Panc1 (cell line): ENCODE results near the gene HAGHL. TPM values are rescaled to one million over a fixed set of nuclear protein-coding genes. Genes with fewer than 3 reads are reported as not detected.

Source experiments
- ATAC-seq: fragments of 200-7000 bp; cut with Tn5 transposase; 2 replicates; pipeline ENCODE4 v1.9.1; 2020; ENCODE audit warnings: mild to moderate bottlenecking, moderate library complexity
- BruUV-seq: library from RNA; stranded (reverse); fragments of 400-500 nt; replicated peaks from 2 replicates; lab custom pipeline; 2021; lab: Mats Ljungman, UMichigan
- CTCF ChIA-PET: fragments of 300-600 bp; sonication (Branson Sonifier 250); formaldehyde crosslinking; loops from one replicate; lab custom pipeline; 2022; ENCODE audit warnings: antibody characterized with exemption; lab: Charles Lee
- POLR2A ChIA-PET: fragments of 300-600 bp; sonication (Branson Sonifier 250); formaldehyde crosslinking; loops from one replicate; lab custom pipeline; 2022; ENCODE audit warnings: antibody characterized with exemption; lab: Charles Lee
- DNase-seq: peaks from one replicate; pipeline ENCODE4 v3.0.0-alpha.2; 2010; ENCODE audit warnings: low read depth, low spot score
- H3K27ac ChIP-seq: 2 replicates; pipeline ENCODE4 v1.5.1; 2011; ENCODE audit warnings: mild to moderate bottlenecking, low read length, inconsistent platforms
- H3K27me3 ChIP-seq: fragments of 200-500 bp; sonication (Bioruptor generic); 2 replicates; pipeline ENCODE4 v1.6.0; 2014; ENCODE audit warnings: low read length, inconsistent platforms; ENCODE audit not compliant: control insufficient read depth, insufficient read depth
- H3K36me3 ChIP-seq: fragments of 200-500 bp; sonication (Bioruptor generic); 2 replicates; pipeline ENCODE4 v1.5.1; 2014; ENCODE audit warnings: inconsistent platforms, mild to moderate bottlenecking, low read length, moderate library complexity; ENCODE audit not compliant: control insufficient read depth, insufficient read depth
- H3K4me1 ChIP-seq: 2 replicates; pipeline ENCODE4 v1.5.1; 2011; ENCODE audit warnings: inconsistent platforms, mild to moderate bottlenecking, low read length, moderate library complexity; ENCODE audit not compliant: control insufficient read depth, insufficient read depth
- H3K4me3 ChIP-seq, 2 experiments: 2 replicates each; pipeline ENCODE4 v1.5.1; 2011 to 2012; ENCODE audit warnings: low read depth in 2 of 2, low read length in 2 of 2, mild to moderate bottlenecking in 2 of 2, inconsistent platforms in 1 of 2, moderate library complexity in 1 of 2
- H3K9me3 ChIP-seq: fragments of 200-500 bp; sonication (Bioruptor generic); 2 replicates; pipeline ENCODE4 v1.5.1; 2014; ENCODE audit warnings: low read depth, mild to moderate bottlenecking, inconsistent platforms, low read length, moderate library complexity; ENCODE audit not compliant: control insufficient read depth, insufficient read depth
- CTCF ChIP-seq: fragments of 450-650 bp; IDR thresholded peaks from 2 replicates; pipeline ENCODE4 v1.5.1; 2017; ENCODE audit warnings: mild to moderate bottlenecking
- POLR2AphosphoS5 ChIP-seq: IDR thresholded peaks from 2 replicates; pipeline ENCODE4 v1.6.1; 2012; ENCODE audit warnings: mild to moderate bottlenecking, low read depth, low read length, moderate library complexity
- REST ChIP-seq, 2 experiments: IDR thresholded peaks; 2 replicates each; pipeline ENCODE4 v1.6.1; 2011 to 2012; ENCODE audit warnings: low read depth in 2 of 2, control low read depth in 1 of 2, low read length in 1 of 2, mild to moderate bottlenecking in 1 of 2, moderate library complexity in 1 of 2; ENCODE audit not compliant: insufficient read depth in 1 of 2
- SIN3A ChIP-seq: IDR thresholded peaks from 2 replicates; pipeline ENCODE4 v1.6.1; 2012; ENCODE audit warnings: low read depth, mild to moderate bottlenecking, low read length, moderate library complexity, borderline replicate concordance; ENCODE audit not compliant: insufficient read depth
- TCF7L2 ChIP-seq: IDR thresholded peaks from 2 replicates; pipeline ENCODE4 v1.6.1; 2011; ENCODE audit warnings: mild to moderate bottlenecking, low read depth, low read length, inconsistent platforms
- in situ Hi-C: cut with HindIII; loops from 2 replicates; pipeline ENCODE4 v1.10.0; 2016; ENCODE audit warnings: low sequenced_read_pairs, low pct_unique_long_range_greater_than_20kb
- intact Hi-C: fragments of 100-400 bp; cut with micrococcal nuclease; formaldehyde crosslinking; loops from one replicate; pipeline ENCODE4 v1.10.0; 2022; ENCODE audit not compliant: unreplicated experiment
- total RNA-seq: library from RNA; stranded (reverse); gene quantifications from one replicate; pipeline ENCODE4 v1.2.1, GENCODE V29; 2021; ENCODE audit not compliant: unreplicated experiment

HAGHL gene
- total RNA-seq, 1 experiment from 2014 or later, result 41.1 TPM

- H3K9me3 ChIP-seq, result no peaks in the 10 kb centered on the region
- peak within 1 kb of the TSS; percentile 55 to 56 for H3K4me3 ChIP-seq
- ATAC-seq, result peak; percentile 40
- BruUV-seq, result no TSS peak
- intact Hi-C loops (no loop called here), in situ Hi-C loops (no loop called here)
- POLR2A ChIA-PET, result no interaction called here
- peaks cover 5% of the 10 kb centered on the region; the same call in 1 of the 2 replicates for H3K36me3 ChIP-seq
- H3K4me1 ChIP-seq, result peaks cover 15% of the 10 kb centered on the region
- H3K27me3 ChIP-seq, result no peaks in the 10 kb centered on the region
- CTCF ChIA-PET, result no interaction called here
- peak within 1 kb of the TSS; percentile 51; the same call in 1 of the 2 replicates for H3K27ac ChIP-seq
- no peak for DNase-seq
- TF ChIP-seq CTCF (no peak), REST (IDR thresholded peaks at IDR 0.05; ENCODE audit: insufficient read depth in 1 of 2, low read depth in 2 of 2, low read length in 1 of 2) (no peak), TCF7L2 (no peak), SIN3A (no peak), POLR2AphosphoS5 (no peak)
Observed at GRCh38 chr16:705431-706188, 21.3 kb upstream of the HAGHL start, which contains the start of gene FBXL16. Gene FBXL16 (minus strand): TSS chr16:705801. CDS start chr16:697405, 8,396 bp downstream.

DNA sequence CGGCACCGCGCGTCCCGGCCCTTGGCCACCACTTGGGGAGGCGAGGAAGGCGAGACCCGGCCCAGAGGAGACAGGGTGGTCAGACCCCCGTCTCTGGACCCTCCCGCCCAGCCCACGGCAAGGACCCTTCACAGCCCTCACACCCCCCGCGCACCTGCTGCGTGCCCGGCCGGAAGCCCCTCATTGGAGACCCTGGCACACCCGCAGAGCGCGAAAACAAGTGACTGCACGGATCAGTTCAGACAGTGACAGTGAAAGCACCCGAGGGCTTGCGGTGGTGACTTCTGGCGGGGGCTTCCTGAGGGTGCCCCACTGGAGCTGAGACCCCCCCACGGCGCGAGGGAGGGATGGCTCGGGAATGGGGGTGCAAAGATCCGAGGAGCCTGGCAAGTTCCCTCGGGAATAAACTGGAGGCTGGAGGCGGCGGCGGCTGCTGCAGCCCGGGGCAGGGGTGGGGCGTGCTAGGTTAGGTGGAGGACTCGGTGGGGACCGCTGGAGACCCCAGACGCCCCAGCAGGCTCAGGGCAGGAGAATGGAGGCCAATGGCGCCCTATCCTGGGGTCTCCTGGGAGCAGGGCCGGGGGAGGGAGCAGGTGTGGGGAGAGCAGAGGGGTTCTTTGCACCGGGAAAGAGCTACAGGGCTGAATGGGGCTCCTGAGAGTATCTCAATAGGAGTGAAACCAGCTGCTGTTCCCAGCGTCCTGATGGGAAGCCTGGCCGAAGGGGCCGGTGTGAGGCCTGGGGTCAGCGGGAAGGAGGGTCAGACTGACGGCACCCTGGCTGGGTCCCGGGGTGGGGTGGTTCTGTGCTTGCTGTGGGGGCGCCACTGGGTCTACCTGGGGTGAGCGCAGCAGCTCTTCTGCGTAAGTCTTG is 20.5 kb upstream of the HAGHL start:
- ChIA-PET CTCF (no interaction called here), POLR2A (no interaction called here)
- TF ChIP-seq SIN3A (no peak), CTCF (no peak), POLR2AphosphoS5 (no peak), TCF7L2 (no peak), REST (IDR thresholded peaks at IDR 0.05; ENCODE audit: insufficient read depth in 1 of 2, low read depth in 2 of 2, low read length in 1 of 2) (no peak)
- Histone ChIP-seq H3K4me1 (peaks cover 23% of the 10 kb centered on the region), H3K27me3 (no peaks in the 10 kb centered on the region), H3K4me3 (peak overlapping the region; percentile 33 to 56), H3K9me3 (no peaks in the 10 kb centered on the region), H3K27ac (no peak overlapping the region), H3K36me3 (peaks cover 5% of the 10 kb centered on the region; the same call in 1 of the 2 replicates)
- DNase-seq, result no peak
- no TSS peak for BruUV-seq
- in situ Hi-C loops (no loop called here), intact Hi-C loops (no loop called here)
- ATAC-seq, result peak; percentile 32
